ENCODE measurements around the gene STK35. TPM values are rescaled to one million over a fixed set of nuclear protein-coding genes. Genes with fewer than 3 reads are reported as not detected.

STK35 gene
- total and polyA plus RNA-seq, 7 donors, result 4.8 to 16.8 (median 13.6) TPM

GRCh38 chr20:2138396-2138795 lies 36.8 kb downstream of the STK35 start:
- Histone ChIP-seq H3K4me3 (no peak overlapping the region), H3K27ac (no peak overlapping the region), H3K36me3 (no peaks in the 10 kb centered on the region), H3K27me3 (no peaks in the 10 kb centered on the region), H3K9me3 (no peaks in the 10 kb centered on the region), H3K4me1 (peaks cover 0 to 77% (median 49%) of the 10 kb centered on the region in 4 donors)
- no peak for DNase-seq
- intact Hi-C loops (cut with DNase I), result no loop called here
- TF ChIP-seq POLR2A (IDR thresholded peaks at IDR 0.05) (no peak), CTCF (IDR thresholded peaks at IDR 0.05) (no peak), EP300 (IDR thresholded peaks at IDR 0.05) (no peak), POLR2AphosphoS5 (IDR thresholded peaks at IDR 0.05) (no peak)
- 87 to 94% methylated on average over 2 of the region's 2 CpGs for WGBS, 2 donors

GRCh38 chr20:2139250-2139649 lies 37.6 kb downstream of the STK35 start:
- intact Hi-C loops (cut with DNase I), result no loop called here
- Histone ChIP-seq H3K27ac (peak overlapping the region in 1 of 4 donors; percentile 4), H3K27me3 (no peaks in the 10 kb centered on the region), H3K36me3 (peaks cover 0 to 5% (median 4%) of the 10 kb centered on the region in 4 donors), H3K9me3 (no peaks in the 10 kb centered on the region), H3K4me3 (no peak overlapping the region), H3K4me1 (peaks cover 0 to 69% (median 41%) of the 10 kb centered on the region in 4 donors)
- DNase-seq, result no peak
- TF ChIP-seq POLR2AphosphoS5 (IDR thresholded peaks at IDR 0.05), result no peak
- TF ChIP-seq CTCF (IDR thresholded peaks at IDR 0.05), result no peak
- TF ChIP-seq POLR2A (IDR thresholded peaks at IDR 0.05), result no peak
- TF ChIP-seq EP300 (IDR thresholded peaks at IDR 0.05), result no peak
- WGBS, 2 donors, result 75 to 89% methylated on average over 6 of the region's 6 CpGs

GRCh38 chr20:2139736-2140135 lies 38.1 kb downstream of the STK35 start:
- no peak for DNase-seq
- H3K4me1 ChIP-seq, result peaks cover 0 to 64% (median 36%) of the 10 kb centered on the region in 4 donors
- peaks cover 0 to 10% (median 8%) of the 10 kb centered on the region in 4 donors for H3K36me3 ChIP-seq
- no peaks in the 10 kb centered on the region for H3K9me3 ChIP-seq
- no peak overlapping the region for H3K4me3 ChIP-seq
- peak overlapping the region in 2 of 4 donors; percentile 58 to 72 for H3K27ac ChIP-seq
- TF ChIP-seq CTCF (IDR thresholded peaks at IDR 0.05), result no peak
- TF ChIP-seq POLR2A (IDR thresholded peaks at IDR 0.05), result no peak
- TF ChIP-seq EP300 (IDR thresholded peaks at IDR 0.05), result no peak
- no peak for TF ChIP-seq POLR2AphosphoS5 (IDR thresholded peaks at IDR 0.05)
- intact Hi-C loops (cut with DNase I), result loop anchor here (5.0 kb wide), 1 partner anchor 37 kb away; the partner anchor contains the start of gene STK35
- 74 to 91% methylated on average over 2 of the region's 2 CpGs for WGBS, 2 donors
- no peaks in the 10 kb centered on the region for H3K27me3 ChIP-seq

- no peak overlapping the region for H3K4me3 ChIP-seq
- H3K36me3 ChIP-seq, result peaks cover 0 to 18% (median 12%) of the 10 kb centered on the region in 4 donors
- H3K27ac ChIP-seq, result peak overlapping the region; percentile 49 to 72 (median 56)
- no peaks in the 10 kb centered on the region for H3K27me3 ChIP-seq
- TF ChIP-seq CTCF (IDR thresholded peaks at IDR 0.05), result no peak
- TF ChIP-seq POLR2AphosphoS5 (IDR thresholded peaks at IDR 0.05), result peak in 1 of 4 donors; percentile 11
- no peak for TF ChIP-seq EP300 (IDR thresholded peaks at IDR 0.05)
- TF ChIP-seq POLR2A (IDR thresholded peaks at IDR 0.05), result no peak
- peak; percentile 83 for DNase-seq
- no peaks in the 10 kb centered on the region for H3K9me3 ChIP-seq
- H3K4me1 ChIP-seq, result peaks cover 0 to 56% (median 30%) of the 10 kb centered on the region in 4 donors
- intact Hi-C loops (cut with DNase I), result loop anchor here (5.0 kb wide), 1 partner anchor 38 kb away; the partner anchor contains the start of gene STK35
- WGBS, 2 donors, result 32 to 62% methylated on average over 1 of the region's 1 CpG
Observed at GRCh38 chr20:2140561-2140960, 38.9 kb downstream of the STK35 start.
